HepG2 (cell line): ENCODE data around the gene SAXO2. TPM values are rescaled to one million over a fixed set of nuclear protein-coding genes. Genes with fewer than 3 reads are reported as not detected.

Source experiments
- ATAC-seq: fragments of 200-7000 bp; cut with Tn5 transposase; 3 replicates; pipeline ENCODE4 v1.9.1; 2020; ENCODE audit warnings: mild to moderate bottlenecking, moderate library complexity
- BruUV-seq: library from RNA; stranded (reverse); fragments of 400-500 nt; replicated peaks from 2 replicates; lab custom pipeline; 2021; lab: Mats Ljungman, UMichigan
- CTCF ChIA-PET: fragments of 300-600 bp; formaldehyde crosslinking; extraction: SDS; loops from one replicate; lab custom pipeline; 2021; ENCODE audit warnings: low total read pairs, inconsistent platforms, low intra/inter-chr PET ratio; lab: Yijun Ruan, JAX
- POLR2A ChIA-PET: fragments of 350-600 bp; sonication (Branson Sonifier 250); formaldehyde crosslinking; loops from one replicate; lab custom pipeline; 2020; ENCODE audit warnings: antibody characterized with exemption, inconsistent platforms; lab: Yijun Ruan, JAX
- DNase-seq: peaks from one replicate; pipeline ENCODE4 v3.0.0-alpha.2; 2015; ENCODE audit warnings: low spot score
- FAIRE-seq: peaks from 3 replicates; lab custom pipeline; 2011; peaks lifted over from hg19 to GRCh38; lab: Jason Lieb, UNC
- H2AFZ ChIP-seq: one replicate; pipeline ENCODE4 v1.6.1; 2011; ENCODE audit warnings: low read length, inconsistent platforms
- H3K27ac ChIP-seq: fragments of 300-600 bp; 3 replicates; pipeline ENCODE4 v1.8.0; 2011; ENCODE audit warnings: mixed run types, mild to moderate bottlenecking, mixed read lengths, low read length, inconsistent platforms; ENCODE audit not compliant: insufficient read depth; ENCODE audit errors: extremely low read length
- H3K27me3 ChIP-seq, 2 experiments: fragments of 200-600 bp in 1 of 2; 2 replicates in 1 of 2; 3 replicates in 1 of 2; pipeline versions ENCODE4 v1.6.0 to v1.8.0; 2011; ENCODE audit warnings: low read length in 2 of 2, mild to moderate bottlenecking in 2 of 2, moderate library complexity in 2 of 2, inconsistent platforms in 1 of 2; ENCODE audit not compliant: insufficient read depth in 2 of 2, control insufficient read depth in 1 of 2
- H3K36me3 ChIP-seq, 2 experiments: fragments of 200-600 bp in 1 of 2; replicated peaks in 1 of 2; 2 replicates in 1 of 2; 3 replicates in 1 of 2; pipeline versions ENCODE4 v1.5.1 to v1.8.0; 2011; ENCODE audit warnings: low read length in 2 of 2, inconsistent platforms in 1 of 2; ENCODE audit not compliant: insufficient read depth in 2 of 2, control insufficient read depth in 1 of 2
- H3K4me1 ChIP-seq: 2 replicates; pipeline ENCODE4 v1.5.1; 2012; ENCODE audit warnings: low read length, inconsistent platforms; ENCODE audit not compliant: insufficient read depth
- H3K4me2 ChIP-seq: 2 replicates; pipeline ENCODE4 v1.6.0; 2011; ENCODE audit warnings: low read depth, low read length, inconsistent platforms
- H3K4me3 ChIP-seq, 3 experiments: fragments of 200-600 bp in 1 of 3; sonication (generic), shearing (Covaris generic) in 1 of 3; replicated peaks in 1 of 3; 2 replicates each; pipeline ENCODE4 v1.5.1; 2011 to 2016; ENCODE audit warnings: low read length in 3 of 3, inconsistent platforms in 2 of 3, low read depth in 2 of 3, mild to moderate bottlenecking in 2 of 3, control low read depth in 1 of 3, mixed read lengths in 1 of 3; ENCODE audit not compliant: insufficient read depth in 1 of 3
- H3K79me2 ChIP-seq: one replicate; pipeline ENCODE4 v1.6.1; 2011; ENCODE audit warnings: low read length, inconsistent platforms; ENCODE audit not compliant: insufficient read depth
- H3K9ac ChIP-seq: 2 replicates; pipeline ENCODE4 v1.6.0; 2011; ENCODE audit warnings: mild to moderate bottlenecking, low read depth, low read length, inconsistent platforms; ENCODE audit not compliant: insufficient read depth
- H3K9me3 ChIP-seq: 2 replicates; pipeline ENCODE4 v1.5.1; 2012; ENCODE audit warnings: mild to moderate bottlenecking, low read length
- H4K20me1 ChIP-seq: 2 replicates; pipeline ENCODE4 v1.6.0; 2011; ENCODE audit warnings: inconsistent platforms, mild to moderate bottlenecking, low read length, moderate library complexity; ENCODE audit not compliant: insufficient read depth
- HNF4A ChIP-seq: sonication (generic); formaldehyde crosslinking; IDR thresholded peaks from 2 replicates; pipeline ENCODE4 v1.4.0; 2020; ENCODE audit warnings: missing genetic modification reagents
- KDM3A ChIP-seq: IDR thresholded peaks from 2 replicates; pipeline ENCODE4 v1.6.1; 2018; ENCODE audit warnings: low read depth, missing compliant biosample characterization
- SMAD1 ChIP-seq: sonication (generic); formaldehyde crosslinking; IDR thresholded peaks from 2 replicates; pipeline ENCODE4 v1.4.0; 2020; ENCODE audit warnings: missing genetic modification reagents, low read depth, mild to moderate bottlenecking, borderline replicate concordance
- TARDBP ChIP-seq: sonication (generic); formaldehyde crosslinking; IDR thresholded peaks from 2 replicates; pipeline ENCODE4 v1.8.0; 2022; ENCODE audit warnings: mild to moderate bottlenecking, missing genetic modification reagents
- ZFP37 ChIP-seq: sonication (generic); formaldehyde crosslinking; IDR thresholded peaks from 2 replicates; pipeline ENCODE4 v1.4.0; 2020; ENCODE audit warnings: missing genetic modification reagents, borderline replicate concordance
- ZNF460 ChIP-seq: sonication (generic); formaldehyde crosslinking; IDR thresholded peaks from 2 replicates; pipeline ENCODE4 v1.5.1; 2020; ENCODE audit warnings: missing genetic modification reagents, mild to moderate bottlenecking, borderline replicate concordance
- WGBS: methylation state at CpG from one replicate; pipeline ENCODE4 v1.1.6; 2017; ENCODE audit warnings: low lambda C conversion rate; 5-methylcytosine and 5-hydroxymethylcytosine counted together
- in situ Hi-C: cut with HindIII; loops from 2 replicates; pipeline ENCODE4 v1.10.0; 2017; ENCODE audit warnings: low pct_unique_long_range_greater_than_20kb; ENCODE audit not compliant: extremely low pct_ligation_motif_present
- intact Hi-C: fragments of 100-400 bp; cut with micrococcal nuclease; formaldehyde crosslinking; loops from one replicate; pipeline ENCODE4 v1.10.0; 2022; ENCODE audit not compliant: unreplicated experiment
- polyA plus RNA-seq, 8 experiments: library from polyadenylated mRNA; depleted of rRNA in 3 of 8; stranded (reverse) in 7 of 8; unstranded in 1 of 8; fragments of >200 nt; fragmentation: Illumina TruSeq in 4 of 8; extraction: Trizol in 4 of 8; gene quantifications; 2 replicates each; pipeline versions ENCODE4 v1.2.1 to v1.2.3, GENCODE V29; 2011 to 2016; ENCODE audit warnings: low read depth in 4 of 8, missing spikeins in 1 of 8, mixed read lengths in 1 of 8; ENCODE audit not compliant: insufficient read depth in 1 of 8
- total RNA-seq, 5 experiments: library from RNA; depleted of rRNA; stranded (reverse); fragments of >200 nt; fragmentation: Illumina TruSeq; extraction: Trizol; gene quantifications; 2 replicates each; pipeline ENCODE4 v1.2.3, GENCODE V29; 2016; ENCODE audit warnings: low read depth in 1 of 5
- TF ChIP-seq, protein P1 (sequence below): sonication (generic); formaldehyde crosslinking; IDR thresholded peaks from 2 replicates; pipeline ENCODE4 v1.5.0; 2020; ENCODE audit warnings: mild to moderate bottlenecking, missing genetic modification reagents
- TF ChIP-seq, protein P2 (sequence below): IDR thresholded peaks from 2 replicates; pipeline ENCODE4 v1.6.1; 2012; ENCODE audit warnings: inconsistent platforms
- TF ChIP-seq, protein P3 (sequence below): sonication (generic); formaldehyde crosslinking; IDR thresholded peaks from 2 replicates; pipeline ENCODE4 v1.4.0; 2020; ENCODE audit warnings: missing genetic modification reagents, borderline replicate concordance

Gene SAXO2
- total and polyA plus RNA-seq, 2 of the 13 experiments (the other 11 are each of a cell fraction or from before 2014, with no cell fraction given), result 0.01 to 1.5 TPM

DNA sequence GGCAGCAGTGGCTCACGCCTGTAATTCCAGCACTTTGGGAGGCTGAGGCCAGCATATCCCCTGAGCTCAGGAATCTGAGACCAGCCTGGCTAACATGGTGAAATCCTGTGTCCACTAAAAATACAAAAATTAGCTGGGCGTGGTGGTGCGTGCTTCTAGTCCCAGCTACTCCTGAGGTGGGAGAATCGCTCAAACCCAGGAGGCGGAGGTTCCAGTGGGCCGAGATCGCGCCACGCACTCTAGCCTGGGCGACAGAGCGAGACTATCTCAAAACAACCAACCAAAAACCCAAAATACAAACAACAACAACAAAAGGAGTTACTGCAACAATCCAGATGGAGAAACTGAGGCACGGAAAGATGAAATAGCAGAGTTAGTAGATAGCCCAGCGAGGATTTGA, 35.4 kb downstream of the SAXO2 start:
- H3K4me1 ChIP-seq, result no peaks in the 10 kb centered on the region
- no peak for TF ChIP-seq ZFP37 (CRISPR knock-in tag)
- TF ChIP-seq, protein P1, sequence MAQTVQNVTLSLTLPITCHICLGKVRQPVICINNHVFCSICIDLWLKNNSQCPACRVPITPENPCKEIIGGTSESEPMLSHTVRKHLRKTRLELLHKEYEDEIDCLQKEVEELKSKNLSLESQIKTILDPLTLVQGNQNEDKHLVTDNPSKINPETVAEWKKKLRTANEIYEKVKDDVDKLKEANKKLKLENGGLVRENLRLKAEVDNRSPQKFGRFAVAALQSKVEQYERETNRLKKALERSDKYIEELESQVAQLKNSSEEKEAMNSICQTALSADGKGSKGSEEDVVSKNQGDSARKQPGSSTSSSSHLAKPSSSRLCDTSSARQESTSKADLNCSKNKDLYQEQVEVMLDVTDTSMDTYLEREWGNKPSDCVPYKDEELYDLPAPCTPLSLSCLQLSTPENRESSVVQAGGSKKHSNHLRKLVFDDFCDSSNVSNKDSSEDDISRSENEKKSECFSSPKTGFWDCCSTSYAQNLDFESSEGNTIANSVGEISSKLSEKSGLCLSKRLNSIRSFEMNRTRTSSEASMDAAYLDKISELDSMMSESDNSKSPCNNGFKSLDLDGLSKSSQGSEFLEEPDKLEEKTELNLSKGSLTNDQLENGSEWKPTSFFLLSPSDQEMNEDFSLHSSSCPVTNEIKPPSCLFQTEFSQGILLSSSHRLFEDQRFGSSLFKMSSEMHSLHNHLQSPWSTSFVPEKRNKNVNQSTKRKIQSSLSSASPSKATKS (CRISPR knock-in tag), result no peak
- TF ChIP-seq, protein P2, sequence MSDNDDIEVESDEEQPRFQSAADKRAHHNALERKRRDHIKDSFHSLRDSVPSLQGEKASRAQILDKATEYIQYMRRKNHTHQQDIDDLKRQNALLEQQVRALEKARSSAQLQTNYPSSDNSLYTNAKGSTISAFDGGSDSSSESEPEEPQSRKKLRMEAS, result no peak
- no peak for TF ChIP-seq SMAD1
- no peak for TF ChIP-seq KDM3A (CRISPR knock-in tag)
- no peak for TF ChIP-seq HNF4A (CRISPR knock-in tag)
- TF ChIP-seq TARDBP (CRISPR knock-in tag), result no peak
- TF ChIP-seq, protein P3, sequence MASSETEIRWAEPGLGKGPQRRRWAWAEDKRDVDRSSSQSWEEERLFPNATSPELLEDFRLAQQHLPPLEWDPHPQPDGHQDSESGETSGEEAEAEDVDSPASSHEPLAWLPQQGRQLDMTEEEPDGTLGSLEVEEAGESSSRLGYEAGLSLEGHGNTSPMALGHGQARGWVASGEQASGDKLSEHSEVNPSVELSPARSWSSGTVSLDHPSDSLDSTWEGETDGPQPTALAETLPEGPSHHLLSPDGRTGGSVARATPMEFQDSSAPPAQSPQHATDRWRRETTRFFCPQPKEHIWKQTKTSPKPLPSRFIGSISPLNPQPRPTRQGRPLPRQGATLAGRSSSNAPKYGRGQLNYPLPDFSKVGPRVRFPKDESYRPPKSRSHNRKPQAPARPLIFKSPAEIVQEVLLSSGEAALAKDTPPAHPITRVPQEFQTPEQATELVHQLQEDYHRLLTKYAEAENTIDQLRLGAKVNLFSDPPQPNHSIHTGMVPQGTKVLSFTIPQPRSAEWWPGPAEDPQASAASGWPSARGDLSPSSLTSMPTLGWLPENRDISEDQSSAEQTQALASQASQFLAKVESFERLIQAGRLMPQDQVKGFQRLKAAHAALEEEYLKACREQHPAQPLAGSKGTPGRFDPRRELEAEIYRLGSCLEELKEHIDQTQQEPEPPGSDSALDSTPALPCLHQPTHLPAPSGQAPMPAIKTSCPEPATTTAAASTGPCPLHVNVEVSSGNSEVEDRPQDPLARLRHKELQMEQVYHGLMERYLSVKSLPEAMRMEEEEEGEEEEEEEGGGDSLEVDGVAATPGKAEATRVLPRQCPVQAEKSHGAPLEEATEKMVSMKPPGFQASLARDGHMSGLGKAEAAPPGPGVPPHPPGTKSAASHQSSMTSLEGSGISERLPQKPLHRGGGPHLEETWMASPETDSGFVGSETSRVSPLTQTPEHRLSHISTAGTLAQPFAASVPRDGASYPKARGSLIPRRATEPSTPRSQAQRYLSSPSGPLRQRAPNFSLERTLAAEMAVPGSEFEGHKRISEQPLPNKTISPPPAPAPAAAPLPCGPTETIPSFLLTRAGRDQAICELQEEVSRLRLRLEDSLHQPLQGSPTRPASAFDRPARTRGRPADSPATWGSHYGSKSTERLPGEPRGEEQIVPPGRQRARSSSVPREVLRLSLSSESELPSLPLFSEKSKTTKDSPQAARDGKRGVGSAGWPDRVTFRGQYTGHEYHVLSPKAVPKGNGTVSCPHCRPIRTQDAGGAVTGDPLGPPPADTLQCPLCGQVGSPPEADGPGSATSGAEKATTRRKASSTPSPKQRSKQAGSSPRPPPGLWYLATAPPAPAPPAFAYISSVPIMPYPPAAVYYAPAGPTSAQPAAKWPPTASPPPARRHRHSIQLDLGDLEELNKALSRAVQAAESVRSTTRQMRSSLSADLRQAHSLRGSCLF (CRISPR knock-in tag), result no peak
- no peak for TF ChIP-seq ZNF460 (CRISPR knock-in tag)

More for the DNA sequence above, 35.4 kb downstream of the SAXO2 start:
- no TSS peak for BruUV-seq
- no peak for ATAC-seq
- 63% methylated on average over 12 of the region's 13 CpGs for WGBS
- Histone ChIP-seq H3K79me2 (no peaks in the 10 kb centered on the region), H3K9ac (no peak overlapping the region), H3K9me3 (no peaks in the 10 kb centered on the region), H3K4me2 (no peak overlapping the region), H3K4me3 (no peak overlapping the region), H3K36me3 (no peaks in the 10 kb centered on the region), H2AFZ (no peak overlapping the region), H3K27ac (no peak overlapping the region), H3K27me3 (peaks cover 0 to 2% of the 10 kb centered on the region in 2 experiments; a peak in 1 of 5 replicates), H4K20me1 (no peaks in the 10 kb centered on the region)
- ChIA-PET POLR2A (no interaction called here), CTCF (no interaction called here)
- DNase-seq, result no peak
- intact Hi-C loops (no loop called here), in situ Hi-C loops (no loop called here)
- FAIRE-seq, result no peak
